Activated naive CD4-positive, alpha-beta T cell treated with anti-CD3 and anti-CD28 coated beads, Interleukin-2, amount 50 U/mL, for 24 hours (primary cell): ENCODE data around the gene PDPR.
"Not testable (repeated sequence)": the region's sequence is repeated elsewhere in the genome, so short reads cannot be mapped to it uniquely, and the experiment has no call there.

Experiments used
- H3K27ac Mint-ChIP-seq: one replicate; pipeline ENCODE4 v1.8.0; 2021; ENCODE audit warnings: mild to moderate bottlenecking, mixed read lengths
- H3K27me3 Mint-ChIP-seq: one replicate; pipeline ENCODE4 v1.8.0; 2021; ENCODE audit warnings: mixed read lengths
- H3K36me3 Mint-ChIP-seq: one replicate; pipeline ENCODE4 v1.8.0; 2021; ENCODE audit warnings: mixed read lengths
- H3K4me1 Mint-ChIP-seq: one replicate; pipeline ENCODE4 v1.8.0; 2021; ENCODE audit warnings: mixed read lengths
- H3K4me3 Mint-ChIP-seq: one replicate; pipeline ENCODE4 v1.8.0; 2021; ENCODE audit warnings: mild to moderate bottlenecking, mixed read lengths
- H3K9me3 Mint-ChIP-seq: one replicate; pipeline ENCODE4 v1.8.0; 2021; ENCODE audit warnings: mixed read lengths

Gene PDPR

DNA sequence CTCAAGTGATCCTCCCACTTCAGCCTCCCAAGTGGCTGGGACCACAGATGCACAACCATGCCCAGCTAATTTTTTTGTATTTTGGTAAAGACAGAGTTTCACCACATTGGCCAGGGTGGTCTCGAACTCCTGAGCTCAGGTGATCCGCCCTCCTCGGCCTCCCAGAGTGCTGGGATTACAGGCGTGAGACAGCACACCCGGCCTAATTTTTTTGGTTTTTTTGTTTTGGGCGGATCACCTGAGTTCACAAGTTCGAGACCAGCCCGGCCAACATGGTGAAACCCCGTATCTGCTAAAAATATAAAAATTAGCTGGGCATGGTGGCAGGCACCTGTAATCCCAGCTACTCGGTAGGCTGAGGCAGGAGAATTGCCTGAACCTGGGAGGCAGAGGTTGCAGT is 40.6 kb downstream of the PDPR start:
- H3K4me3 Mint-ChIP-seq, H3K27me3 Mint-ChIP-seq, H3K4me1 Mint-ChIP-seq, H3K27ac Mint-ChIP-seq, H3K9me3 Mint-ChIP-seq: not testable (repeated sequence)
- peaks cover 30% of the 10 kb centered on the region for H3K36me3 Mint-ChIP-seq

DNA sequence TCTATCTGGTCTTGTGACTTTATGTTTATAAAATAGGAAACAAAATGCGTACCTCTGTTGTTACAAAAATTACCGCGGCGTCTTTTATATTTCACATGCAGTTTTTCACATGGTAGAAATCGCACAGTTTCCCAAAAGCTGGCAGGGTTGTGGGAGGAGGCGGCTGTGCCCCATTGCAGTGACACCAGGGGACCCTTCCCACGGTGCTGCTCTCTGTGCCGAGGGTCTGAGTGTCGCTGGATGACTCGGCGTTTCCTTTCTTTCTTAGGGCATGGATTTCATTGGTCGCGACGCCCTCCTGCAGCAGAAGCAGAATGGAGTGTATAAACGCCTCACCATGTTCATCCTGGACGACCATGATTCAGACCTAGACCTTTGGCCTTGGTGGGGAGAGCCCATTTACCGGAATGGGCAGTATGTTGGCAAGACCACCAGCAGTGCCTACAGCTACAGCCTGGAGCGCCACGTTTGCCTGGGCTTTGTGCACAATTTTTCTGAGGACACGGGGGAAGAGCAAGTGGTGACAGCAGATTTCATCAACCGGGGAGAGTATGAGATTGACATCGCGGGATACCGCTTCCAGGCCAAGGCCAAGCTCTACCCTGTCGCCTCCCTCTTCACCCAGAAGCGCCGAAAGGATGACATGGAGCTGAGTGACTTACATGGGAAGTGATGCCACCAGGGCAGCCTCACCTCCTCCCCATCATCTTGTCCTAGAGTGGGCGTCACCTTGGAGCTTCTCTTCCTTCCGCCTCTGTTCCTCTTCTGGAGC is 42.3 kb downstream of the PDPR start:
- Mint-ChIP-seq H3K9me3 (no peaks in the 10 kb centered on the region), H3K4me3 (no peak overlapping the region), H3K4me1 (no peaks in the 10 kb centered on the region), H3K27me3 (no peaks in the 10 kb centered on the region), H3K27ac (no peak overlapping the region), H3K36me3 (peaks cover 28% of the 10 kb centered on the region)

DNA sequence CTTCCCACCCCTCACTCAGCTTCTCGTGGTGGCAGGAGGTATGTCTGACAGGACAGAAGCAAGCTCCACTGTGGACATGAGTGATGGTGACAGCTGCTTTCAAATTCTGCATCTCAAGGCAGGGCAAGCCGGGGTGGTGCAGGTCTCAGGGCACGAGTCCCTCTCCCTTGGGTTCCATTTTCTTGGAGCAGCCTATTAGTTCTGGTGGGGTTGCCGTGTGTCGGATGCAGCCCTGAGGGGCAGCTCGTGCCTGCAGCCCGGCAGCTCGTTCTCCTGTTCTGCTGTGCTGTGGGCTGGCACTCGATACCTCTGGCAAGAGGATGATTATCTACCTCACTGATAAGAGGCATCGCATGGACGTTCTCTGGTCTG is 43.0 kb downstream of the PDPR start:
- no peak overlapping the region for H3K4me3 Mint-ChIP-seq
- no peak overlapping the region for H3K27ac Mint-ChIP-seq
- no peaks in the 10 kb centered on the region for H3K4me1 Mint-ChIP-seq
- H3K36me3 Mint-ChIP-seq, result peaks cover 27% of the 10 kb centered on the region
- H3K9me3 Mint-ChIP-seq, result no peaks in the 10 kb centered on the region
- no peaks in the 10 kb centered on the region for H3K27me3 Mint-ChIP-seq

DNA sequence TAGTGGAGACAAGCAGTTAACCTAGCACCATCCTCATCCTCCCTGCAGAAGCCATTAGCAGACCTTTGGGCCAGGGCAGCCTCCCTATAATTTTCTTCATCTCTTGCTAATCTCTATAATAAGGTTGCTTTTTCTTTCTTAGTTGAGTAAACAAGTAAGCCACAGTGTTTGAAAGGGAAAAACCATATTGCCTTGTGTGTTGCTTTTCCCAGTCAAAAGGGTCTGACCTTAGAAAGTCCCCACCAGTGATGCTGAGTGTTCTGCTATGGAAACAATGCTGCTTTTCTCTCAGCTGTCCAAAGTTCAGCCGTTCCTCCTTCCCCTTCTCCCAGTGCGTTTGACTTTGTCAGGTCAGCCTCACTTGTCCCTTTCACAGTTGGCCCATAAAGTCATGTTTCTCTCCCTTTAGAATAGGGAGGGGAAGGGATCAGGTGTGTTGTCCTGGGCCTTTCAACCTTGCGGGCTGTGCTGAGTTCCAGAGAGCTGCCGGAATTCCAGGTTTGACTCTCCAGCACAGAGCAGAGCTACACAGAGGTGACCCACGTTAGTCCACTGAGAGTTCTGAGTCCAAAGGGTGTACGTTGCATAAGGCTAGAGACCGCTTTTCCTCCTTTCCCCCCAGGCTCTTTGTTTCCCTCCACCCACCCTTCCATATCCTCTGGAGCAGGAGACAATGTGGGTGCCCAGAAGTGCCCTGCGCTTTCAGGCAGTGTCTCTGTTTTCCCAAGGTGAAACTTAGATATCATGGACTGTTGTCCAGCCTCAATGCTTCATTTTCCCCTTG is 43.5 kb downstream of the PDPR start:
- Mint-ChIP-seq H3K27ac (no peak overlapping the region), H3K27me3 (no peaks in the 10 kb centered on the region), H3K36me3 (peaks cover 22% of the 10 kb centered on the region), H3K4me1 (no peaks in the 10 kb centered on the region), H3K9me3 (no peaks in the 10 kb centered on the region), H3K4me3 (no peak overlapping the region)

DNA sequence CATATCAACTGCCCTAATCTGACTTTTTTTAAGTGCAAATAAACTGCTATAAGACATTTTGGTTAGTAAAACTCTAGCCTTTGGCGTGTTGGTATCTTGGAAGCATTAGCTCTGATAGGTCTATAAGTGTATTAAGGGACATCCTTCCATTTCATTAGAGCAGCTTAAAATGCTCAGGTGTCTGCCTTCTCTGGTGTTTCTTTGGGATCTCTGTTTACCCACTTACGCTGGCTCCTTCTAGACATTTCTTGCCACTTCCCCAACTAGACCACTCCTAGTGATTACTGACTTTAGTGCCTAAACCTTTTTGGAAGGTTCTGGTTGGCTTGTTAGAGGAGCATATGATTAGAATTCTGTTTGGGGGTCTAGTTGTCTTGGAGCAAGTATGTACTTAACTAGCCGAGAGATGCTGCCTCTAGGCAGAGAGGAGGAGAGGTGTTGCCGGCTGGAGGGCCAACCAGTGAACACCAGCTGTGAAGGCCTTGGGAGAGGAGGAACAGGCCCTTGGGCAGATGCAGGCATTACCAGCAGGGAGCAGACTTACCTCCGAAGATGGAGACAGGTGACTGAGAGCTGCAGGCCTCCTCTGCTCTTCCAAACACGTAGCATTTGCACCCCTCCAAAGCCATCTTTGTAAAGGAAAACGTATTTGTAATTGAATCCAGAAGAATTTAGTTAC is 44.3 kb downstream of the PDPR start:
- Mint-ChIP-seq H3K36me3 (peaks cover 19% of the 10 kb centered on the region), H3K27me3 (no peaks in the 10 kb centered on the region), H3K4me1 (no peaks in the 10 kb centered on the region), H3K9me3 (no peaks in the 10 kb centered on the region), H3K27ac (no peak overlapping the region), H3K4me3 (no peak overlapping the region)

DNA sequence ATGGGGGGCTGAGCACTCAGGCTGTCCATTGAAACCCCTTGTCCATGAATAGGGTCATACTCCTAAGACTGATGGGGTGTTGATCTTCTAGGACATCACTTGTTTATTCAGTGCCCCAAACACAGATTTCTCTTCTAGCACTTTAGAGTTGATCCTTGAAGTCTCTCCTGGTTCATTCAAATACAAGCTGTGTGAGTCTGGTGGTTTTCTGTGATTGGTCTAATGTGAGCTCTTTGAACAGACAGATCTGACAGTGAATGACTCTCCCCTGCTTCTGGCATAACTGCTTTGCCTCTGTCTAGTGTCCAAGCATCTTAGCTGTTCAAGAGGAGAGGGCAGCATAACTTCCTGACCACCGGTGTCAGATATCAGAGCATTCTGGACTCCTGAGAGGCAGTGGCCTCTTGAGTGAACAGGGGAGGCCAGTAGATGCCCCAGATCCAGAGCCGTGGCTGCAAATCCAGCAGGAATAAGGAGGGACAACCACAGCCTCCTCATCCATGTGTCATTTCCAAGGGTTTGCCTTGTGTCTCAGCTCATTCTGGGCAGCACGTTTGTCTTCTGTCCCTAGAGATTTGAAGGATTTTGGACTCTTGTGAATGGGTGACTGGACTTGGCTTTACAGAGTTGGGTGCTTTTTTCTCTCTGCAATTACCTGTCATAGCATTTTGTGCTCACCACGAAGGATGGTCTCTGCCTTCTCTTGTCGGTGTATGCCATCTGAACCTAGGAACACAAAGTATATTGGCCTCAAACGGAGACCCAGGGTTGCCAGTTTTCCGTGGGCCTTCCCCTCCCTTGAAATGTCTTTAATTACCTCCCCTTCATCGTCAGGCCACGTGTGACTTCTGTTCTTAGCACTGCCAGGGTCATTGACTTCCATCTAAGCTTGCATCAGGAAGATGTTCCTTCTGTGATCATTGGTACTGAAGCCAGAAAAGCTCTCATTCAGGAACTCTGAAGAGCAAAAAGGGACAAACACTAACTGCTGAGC is 45.5 kb downstream of the PDPR start:
- peaks cover 17% of the 10 kb centered on the region for H3K36me3 Mint-ChIP-seq
- no peak overlapping the region for H3K27ac Mint-ChIP-seq
- H3K9me3 Mint-ChIP-seq, result no peaks in the 10 kb centered on the region
- no peaks in the 10 kb centered on the region for H3K4me1 Mint-ChIP-seq
- H3K4me3 Mint-ChIP-seq, result no peak overlapping the region
- H3K27me3 Mint-ChIP-seq, result no peaks in the 10 kb centered on the region

DNA sequence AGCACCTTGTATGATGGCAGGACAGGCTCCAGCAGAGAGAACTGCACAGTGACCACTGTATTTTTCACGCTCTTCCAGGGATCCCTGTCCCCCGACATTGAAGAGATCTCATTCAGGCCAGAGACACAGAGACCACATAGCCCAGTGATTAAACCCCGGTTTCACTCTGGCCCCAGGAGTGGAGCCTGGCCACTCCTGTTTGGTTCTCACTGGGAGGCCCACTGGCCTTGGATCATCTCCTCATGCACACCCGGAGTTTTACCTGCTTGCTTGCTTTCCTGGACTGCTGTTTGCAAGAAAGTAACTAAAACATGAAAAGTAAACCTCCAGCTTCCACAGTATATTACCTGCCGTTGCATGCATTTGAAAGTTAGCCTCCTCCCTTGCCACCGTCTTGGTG is 46.3 kb downstream of the PDPR start:
- Mint-ChIP-seq H3K4me3 (no peak overlapping the region), H3K27me3 (no peaks in the 10 kb centered on the region), H3K4me1 (peaks cover 5% of the 10 kb centered on the region), H3K27ac (no peak overlapping the region), H3K36me3 (peaks cover 17% of the 10 kb centered on the region), H3K9me3 (no peaks in the 10 kb centered on the region)

DNA sequence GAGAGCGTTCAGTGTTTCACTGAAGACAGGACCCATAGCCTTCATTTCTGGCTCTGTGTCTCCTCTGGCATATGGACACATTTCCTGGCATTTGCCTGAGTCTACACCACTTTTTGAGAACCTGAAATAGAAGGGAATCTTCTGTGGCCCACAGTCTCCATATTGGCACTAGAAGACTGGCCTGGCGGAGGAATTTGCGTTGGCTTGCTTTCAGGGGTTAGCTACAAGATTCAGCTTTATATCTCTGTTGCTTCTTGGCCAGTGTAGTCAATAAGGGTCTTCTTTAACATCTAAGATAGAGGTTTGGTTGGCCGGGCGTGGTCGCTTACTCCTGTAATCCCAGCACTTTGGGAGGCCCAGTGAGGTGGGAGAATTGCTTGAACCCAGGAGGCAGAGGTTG is 46.7 kb downstream of the PDPR start:
- Mint-ChIP-seq H3K9me3 (no peaks in the 10 kb centered on the region), H3K27ac (no peak overlapping the region), H3K4me1 (peaks cover 5% of the 10 kb centered on the region), H3K4me3 (no peak overlapping the region), H3K36me3 (peaks cover 16% of the 10 kb centered on the region), H3K27me3 (no peaks in the 10 kb centered on the region)

DNA sequence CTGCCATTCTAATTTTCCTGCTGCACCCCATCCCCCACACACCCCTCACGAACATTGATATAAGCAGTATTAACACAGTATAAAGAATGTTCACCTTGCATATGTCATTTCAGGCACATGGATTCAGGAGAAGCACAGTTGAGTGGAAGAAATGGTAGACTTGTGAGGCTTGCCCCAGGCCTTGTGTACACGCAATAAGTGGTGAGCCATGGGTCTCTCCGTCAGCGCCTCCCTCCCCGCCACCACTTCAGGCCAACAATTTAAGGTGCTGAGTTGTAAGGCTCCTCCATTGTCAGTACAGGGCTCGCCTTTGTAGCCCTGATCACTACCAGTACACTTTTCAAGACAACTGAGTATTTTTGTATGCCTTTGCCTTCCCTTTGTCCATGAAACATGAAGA is 47.2 kb downstream of the PDPR start:
- H3K4me3 Mint-ChIP-seq, result no peak overlapping the region
- no peaks in the 10 kb centered on the region for H3K9me3 Mint-ChIP-seq
- H3K36me3 Mint-ChIP-seq, result peaks cover 11% of the 10 kb centered on the region
- peaks cover 5% of the 10 kb centered on the region for H3K4me1 Mint-ChIP-seq
- no peaks in the 10 kb centered on the region for H3K27me3 Mint-ChIP-seq
- no peak overlapping the region for H3K27ac Mint-ChIP-seq

DNA sequence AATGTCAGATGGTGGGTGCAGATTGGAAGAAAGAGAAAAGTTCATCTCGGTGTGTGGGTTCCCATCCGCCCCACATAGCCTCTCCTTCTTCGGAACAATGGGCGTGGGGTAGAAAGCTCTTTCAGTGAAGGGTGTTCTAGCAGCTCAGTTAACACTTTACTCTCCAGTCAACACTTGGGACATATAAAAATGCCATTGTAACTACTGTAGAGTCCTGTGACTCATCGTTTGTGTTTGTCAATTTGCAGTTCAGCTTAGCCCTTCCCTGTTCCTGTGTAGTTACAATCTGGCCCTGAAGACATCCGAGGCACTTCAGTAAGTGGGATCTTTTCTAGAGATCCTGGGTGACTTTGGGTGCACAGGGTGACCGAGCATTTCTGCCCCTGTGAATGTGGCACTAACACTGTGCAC is 47.9 kb downstream of the PDPR start:
- Mint-ChIP-seq H3K9me3 (no peaks in the 10 kb centered on the region), H3K4me3 (no peak overlapping the region), H3K27ac (no peak overlapping the region), H3K36me3 (peaks cover 6% of the 10 kb centered on the region), H3K27me3 (no peaks in the 10 kb centered on the region), H3K4me1 (peaks cover 5% of the 10 kb centered on the region)

DNA sequence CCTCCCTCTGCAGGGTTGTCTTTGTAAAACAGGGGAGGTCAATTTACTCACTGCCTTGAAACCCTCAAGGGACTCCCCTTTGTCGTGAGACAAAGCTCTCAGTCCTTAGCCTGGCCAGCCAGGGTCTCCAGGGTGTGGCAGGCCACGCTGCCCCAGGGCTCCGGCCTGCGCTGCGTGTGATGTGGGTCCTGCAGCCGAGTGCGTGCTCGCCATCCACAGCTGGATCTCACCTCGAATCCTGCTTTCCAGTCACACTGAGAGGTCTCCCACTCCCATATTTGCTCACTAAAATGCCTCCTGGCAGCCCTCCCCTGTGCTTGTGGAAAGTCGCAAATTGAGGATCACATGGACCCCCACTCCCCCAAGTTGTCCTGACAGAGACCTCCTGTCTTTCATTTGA is 49.5 kb downstream of the PDPR start:
- peak overlapping the region; percentile 77 for H3K27ac Mint-ChIP-seq
- H3K4me1 Mint-ChIP-seq, result peaks cover 5% of the 10 kb centered on the region
- H3K9me3 Mint-ChIP-seq, result no peaks in the 10 kb centered on the region
- no peaks in the 10 kb centered on the region for H3K36me3 Mint-ChIP-seq
- H3K4me3 Mint-ChIP-seq, result no peak overlapping the region
- H3K27me3 Mint-ChIP-seq, result no peaks in the 10 kb centered on the region

DNA sequence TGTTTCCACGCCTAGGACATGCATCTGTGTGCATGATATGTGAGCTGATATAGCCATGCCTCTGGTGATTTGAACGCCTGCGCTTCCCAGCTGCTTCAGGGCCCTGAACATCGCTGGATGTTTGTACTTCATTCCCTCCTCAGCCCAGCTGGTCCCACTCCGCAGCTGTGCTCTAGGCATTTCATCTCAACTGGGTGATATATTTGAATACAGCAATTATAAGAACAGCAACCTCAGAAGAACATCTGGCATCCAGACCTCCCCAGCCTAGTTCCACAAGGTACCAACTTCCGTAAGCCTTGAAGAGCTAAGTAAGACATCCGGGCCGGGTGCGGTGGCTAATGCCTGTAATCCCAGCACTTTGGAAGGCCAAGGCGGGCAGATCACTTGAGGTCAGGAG is 52.6 kb downstream of the PDPR start:
- H3K36me3 Mint-ChIP-seq, H3K4me1 Mint-ChIP-seq, H3K27me3 Mint-ChIP-seq: not testable (repeated sequence)

DNA sequence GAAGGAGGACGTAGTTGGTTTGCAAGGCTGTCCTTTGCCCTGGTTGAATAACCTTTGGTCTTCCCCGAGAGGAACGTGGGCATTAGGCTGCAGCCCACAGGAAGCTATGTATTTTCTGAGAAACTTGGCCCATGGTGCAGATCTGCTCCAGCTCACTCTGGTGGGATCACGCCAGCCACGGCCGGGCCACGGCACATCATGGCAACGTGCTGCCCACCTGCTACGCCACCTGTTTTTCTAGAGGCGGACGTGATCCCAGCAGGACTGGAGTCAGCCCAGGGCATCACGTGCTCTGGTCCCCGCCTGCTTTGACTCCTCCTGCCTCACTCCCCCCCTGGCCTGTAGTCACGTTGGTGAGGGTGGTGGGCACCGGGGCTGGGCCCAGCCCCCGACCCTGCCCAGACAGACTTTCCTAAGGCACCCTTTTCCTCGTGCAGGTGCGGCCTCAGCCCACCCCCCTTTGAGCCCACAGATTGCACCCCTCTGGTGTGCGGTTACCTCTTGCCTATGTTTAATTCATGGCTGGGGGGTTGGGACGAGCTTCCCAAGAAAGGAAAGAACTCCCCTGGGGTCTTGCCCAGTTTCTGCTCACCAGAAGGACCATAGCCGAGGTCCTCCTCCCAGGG is 59.2 kb downstream of the PDPR start, which contains the start of gene CLEC18C:
Gene CLEC18C, plus strand, starts transcription at position 576 of the 626 bp plus-strand sequence. CDS start 492 bp downstream, outside the sequence.
- not testable (repeated sequence) for H3K9me3 Mint-ChIP-seq, H3K4me1 Mint-ChIP-seq, H3K27ac Mint-ChIP-seq, H3K4me3 Mint-ChIP-seq, H3K27me3 Mint-ChIP-seq, H3K36me3 Mint-ChIP-seq

More for the DNA sequence above, 52.6 kb downstream of the PDPR start:
- not testable (repeated sequence) for H3K9me3 Mint-ChIP-seq, H3K4me3 Mint-ChIP-seq, H3K27ac Mint-ChIP-seq

DNA sequence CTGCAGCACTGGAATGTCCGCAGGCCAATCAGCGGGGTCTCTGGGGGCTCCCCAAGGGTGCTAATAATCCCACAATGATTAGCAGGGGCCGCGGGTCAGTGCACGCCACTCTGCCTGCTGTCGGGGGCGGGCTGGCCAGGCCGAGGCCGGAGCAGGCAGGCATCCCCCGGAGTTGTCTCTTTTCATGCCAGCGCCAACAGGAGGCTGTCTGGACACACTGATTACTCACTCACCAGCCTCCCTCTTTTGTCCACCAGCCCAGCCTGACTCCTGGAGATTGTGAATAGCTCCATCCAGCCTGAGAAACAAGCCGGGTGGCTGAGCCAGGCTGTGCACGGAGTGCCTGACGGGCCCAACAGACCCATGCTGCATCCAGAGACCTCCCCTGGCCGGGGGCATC is 59.8 kb downstream of the PDPR start:
- H3K4me1 Mint-ChIP-seq, H3K4me3 Mint-ChIP-seq, H3K36me3 Mint-ChIP-seq, H3K9me3 Mint-ChIP-seq, H3K27ac Mint-ChIP-seq, H3K27me3 Mint-ChIP-seq: not testable (repeated sequence)
